Measurements from ENCODE around the gene TRMU. TPM values are rescaled to one million over a fixed set of nuclear protein-coding genes. Genes with fewer than 3 reads are reported as not detected.

The TRMU gene
- total RNA-seq, 4 donors from 2014 or later, result 19.3 to 62.8 (median 32.8) TPM

DNA sequence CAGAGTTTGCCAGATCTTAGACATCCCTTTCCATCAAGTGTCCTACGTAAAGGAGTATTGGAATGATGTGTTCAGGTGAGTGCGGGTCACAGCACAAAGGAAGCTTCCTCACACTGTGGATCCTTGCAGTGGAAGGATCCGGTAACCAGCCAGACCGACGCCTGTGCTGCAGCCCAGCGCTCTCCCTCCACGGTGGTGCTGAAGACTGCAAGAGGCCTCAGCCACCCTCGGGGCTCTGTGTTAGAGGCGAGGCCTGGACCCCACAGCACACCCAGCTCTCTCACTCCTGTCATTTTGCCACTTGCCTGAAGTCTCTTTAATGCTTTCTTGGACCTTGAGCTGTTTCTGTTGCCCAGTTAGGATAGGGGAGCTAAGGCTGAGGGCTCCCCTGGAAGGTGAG, 2.4 kb downstream of the TRMU start:
- no peak for ATAC-seq (ENCODE audit: low FRiP score)

DNA sequence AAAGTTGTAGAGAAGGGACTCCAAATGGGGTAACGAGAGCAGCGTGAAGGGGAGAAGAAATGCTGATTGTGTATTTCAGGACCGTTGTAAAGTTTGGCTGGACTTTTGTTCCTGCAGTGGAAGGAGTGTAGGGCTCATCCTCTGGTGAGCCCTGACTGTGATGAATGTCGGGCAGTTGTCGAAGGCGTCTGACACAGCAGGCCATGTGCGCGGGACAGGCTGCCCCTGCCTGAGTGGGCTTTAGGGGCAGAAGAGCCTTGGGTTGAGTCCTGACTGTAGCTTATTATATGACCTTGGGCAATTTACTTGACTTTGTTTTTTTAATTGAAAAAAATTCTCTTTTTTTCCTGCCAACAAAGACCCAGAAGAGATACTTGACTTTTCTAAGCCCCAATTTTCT, 3.1 kb downstream of the TRMU start:
- DNase-seq (ENCODE audit: low spot score) (no peak), ATAC-seq (ENCODE audit: low FRiP score) (no peak)
- TF ChIP-seq, protein P1, sequence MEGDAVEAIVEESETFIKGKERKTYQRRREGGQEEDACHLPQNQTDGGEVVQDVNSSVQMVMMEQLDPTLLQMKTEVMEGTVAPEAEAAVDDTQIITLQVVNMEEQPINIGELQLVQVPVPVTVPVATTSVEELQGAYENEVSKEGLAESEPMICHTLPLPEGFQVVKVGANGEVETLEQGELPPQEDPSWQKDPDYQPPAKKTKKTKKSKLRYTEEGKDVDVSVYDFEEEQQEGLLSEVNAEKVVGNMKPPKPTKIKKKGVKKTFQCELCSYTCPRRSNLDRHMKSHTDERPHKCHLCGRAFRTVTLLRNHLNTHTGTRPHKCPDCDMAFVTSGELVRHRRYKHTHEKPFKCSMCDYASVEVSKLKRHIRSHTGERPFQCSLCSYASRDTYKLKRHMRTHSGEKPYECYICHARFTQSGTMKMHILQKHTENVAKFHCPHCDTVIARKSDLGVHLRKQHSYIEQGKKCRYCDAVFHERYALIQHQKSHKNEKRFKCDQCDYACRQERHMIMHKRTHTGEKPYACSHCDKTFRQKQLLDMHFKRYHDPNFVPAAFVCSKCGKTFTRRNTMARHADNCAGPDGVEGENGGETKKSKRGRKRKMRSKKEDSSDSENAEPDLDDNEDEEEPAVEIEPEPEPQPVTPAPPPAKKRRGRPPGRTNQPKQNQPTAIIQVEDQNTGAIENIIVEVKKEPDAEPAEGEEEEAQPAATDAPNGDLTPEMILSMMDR (IDR thresholded peaks at IDR 0.05), result no peak

More for the DNA sequence above, 2.4 kb downstream of the TRMU start:
- no peak for DNase-seq (ENCODE audit: low spot score)
- TF ChIP-seq, protein P1 (IDR thresholded peaks at IDR 0.05), result no peak

DNA sequence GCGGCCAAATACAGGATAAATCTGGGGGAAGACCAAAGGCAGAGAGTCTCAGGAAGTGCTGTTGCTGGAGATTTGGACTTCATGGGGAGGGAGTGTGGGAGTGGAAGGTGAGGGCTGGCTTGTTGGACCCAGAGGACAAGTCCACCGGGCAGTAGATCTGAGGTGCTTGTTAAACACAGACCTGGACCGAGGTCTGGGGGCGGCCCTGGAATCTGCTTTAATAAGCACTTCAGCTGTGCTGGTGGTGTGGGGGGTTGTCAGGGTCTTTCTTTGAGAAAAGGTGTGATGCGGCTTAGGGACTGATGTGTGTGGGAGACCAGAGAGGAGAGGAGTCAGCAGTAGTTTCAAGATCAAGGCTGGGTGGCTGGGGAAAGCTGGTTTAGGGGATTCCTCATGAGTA, 4.4 kb downstream of the TRMU start:
- no peak for DNase-seq (ENCODE audit: low spot score)
- no peak for ATAC-seq (ENCODE audit: low FRiP score)
- TF ChIP-seq, protein P1 (IDR thresholded peaks at IDR 0.05), result no peak

DNA sequence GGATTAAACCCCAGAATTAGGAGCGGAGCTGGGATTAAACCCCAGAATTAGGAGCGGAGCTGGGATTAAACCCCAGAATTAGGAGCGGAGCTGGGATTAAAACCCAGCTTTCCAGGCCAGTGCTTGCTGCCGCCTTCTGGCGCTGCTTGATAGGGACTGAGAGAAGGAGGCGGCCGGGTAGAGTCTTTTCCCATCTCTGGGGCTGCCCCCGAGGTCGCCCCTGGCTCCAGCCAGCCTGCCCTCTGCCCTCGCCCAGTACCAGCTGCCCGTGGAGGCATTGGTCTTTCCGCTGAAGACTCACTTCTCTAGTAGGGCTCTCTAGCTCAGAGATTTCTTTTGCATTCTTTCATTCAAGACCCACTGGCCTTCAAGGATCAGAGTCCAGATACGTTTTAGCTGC, 5.2 kb downstream of the TRMU start:
- no peak for ATAC-seq (ENCODE audit: low FRiP score)
- DNase-seq (ENCODE audit: low spot score), result no peak
- TF ChIP-seq, protein P1 (IDR thresholded peaks at IDR 0.05), result no peak

DNA sequence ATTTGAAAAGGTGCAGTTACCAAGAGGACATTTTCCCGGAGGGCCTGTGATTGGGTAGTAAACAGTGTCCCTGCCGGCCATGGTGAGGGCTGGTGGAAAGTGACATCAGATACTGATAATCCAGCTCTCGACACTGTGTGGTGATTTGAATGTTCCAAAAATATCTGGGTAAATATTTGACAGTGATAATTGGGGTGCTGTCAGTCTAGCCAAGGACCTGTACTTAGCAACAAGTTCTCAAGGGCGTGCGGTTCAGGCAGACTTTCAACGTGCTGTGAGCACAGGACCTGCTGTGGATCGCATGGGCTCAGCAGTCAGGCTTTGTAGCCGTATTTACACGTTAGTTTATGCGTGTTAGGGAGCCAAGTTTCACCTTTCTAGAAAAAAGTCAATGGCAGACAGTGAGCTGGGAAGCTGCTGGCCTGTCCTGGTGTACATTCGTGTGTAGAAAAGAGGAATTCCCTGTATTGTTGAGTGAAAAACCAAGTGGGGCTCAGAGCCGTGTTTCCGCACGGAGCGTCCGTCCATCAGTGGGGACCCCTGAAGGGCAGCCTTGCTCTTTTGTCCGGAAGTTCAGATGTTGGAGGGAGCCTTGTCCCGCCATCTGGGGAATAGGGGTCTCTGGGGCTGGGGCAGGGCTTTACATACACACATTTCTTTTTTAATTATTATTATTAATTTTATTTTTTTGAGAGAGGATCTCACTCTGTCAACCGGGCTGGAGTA, 11.3 kb downstream of the TRMU start:
- ATAC-seq (ENCODE audit: low FRiP score) (no peak), DNase-seq (ENCODE audit: low spot score) (no peak)
- TF ChIP-seq, protein P1 (IDR thresholded peaks at IDR 0.05), result no peak

DNA sequence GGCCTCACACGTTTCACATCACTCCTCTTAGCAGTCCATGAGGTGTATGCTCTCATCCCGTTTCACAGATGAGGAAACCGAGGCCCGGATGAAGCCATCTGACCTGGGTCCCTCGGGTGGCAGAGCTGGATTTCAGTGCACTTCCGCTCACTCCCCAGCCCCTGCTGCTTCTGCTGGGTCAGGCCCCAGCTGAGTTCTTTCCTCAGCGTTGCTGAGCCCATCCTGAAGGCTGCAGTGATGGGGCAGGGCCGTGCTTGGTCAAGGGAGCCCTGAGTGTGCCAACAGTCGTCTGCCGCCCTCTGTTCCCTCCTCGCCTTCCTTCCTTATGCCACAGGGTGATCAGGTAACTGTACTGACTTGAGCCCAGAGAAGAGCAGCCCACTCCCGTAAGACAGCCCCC, 12.1 kb downstream of the TRMU start:
- DNase-seq (ENCODE audit: low spot score) (no peak), ATAC-seq (ENCODE audit: low FRiP score) (no peak)
- TF ChIP-seq, protein P1 (IDR thresholded peaks at IDR 0.05), result no peak

DNA sequence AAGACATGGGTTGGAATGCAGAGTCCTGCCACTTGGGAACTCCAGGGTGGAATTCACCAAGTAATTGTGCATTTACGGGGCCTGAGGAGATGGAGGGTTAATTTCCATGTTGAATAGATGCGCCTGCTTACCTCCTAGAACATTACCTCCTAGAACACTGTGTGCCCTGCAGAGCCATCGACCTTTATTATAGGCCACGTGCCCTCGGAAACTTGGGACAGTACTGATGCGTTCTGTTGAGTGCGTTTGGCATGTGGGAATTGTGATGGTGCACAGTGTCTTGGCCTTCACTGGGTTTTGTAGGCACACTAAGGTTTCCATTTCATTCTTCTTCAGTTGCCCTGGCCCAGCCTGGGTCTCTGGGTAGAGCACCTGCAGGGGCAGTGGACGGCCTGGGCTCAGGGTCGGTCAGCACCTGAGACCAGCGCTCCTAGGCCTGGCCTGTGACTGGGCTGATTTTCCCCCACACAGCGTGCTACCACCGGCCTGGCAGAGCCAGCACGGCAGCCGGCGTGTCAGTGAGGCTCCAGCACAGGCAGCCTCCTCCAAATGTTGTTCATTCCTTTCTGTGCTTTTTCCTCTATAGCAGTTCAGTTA, 12.7 kb downstream of the TRMU start:
- TF ChIP-seq, protein P1 (IDR thresholded peaks at IDR 0.05), result no peak
- ATAC-seq (ENCODE audit: low FRiP score), result no peak
- no peak for DNase-seq (ENCODE audit: low spot score)

All from omental fat pad (tissue), 4 donors.